Lower lobe of right lung (tissue), 2 donors: ENCODE results near the gene CASP3. TPM values are rescaled to one million over a fixed set of nuclear protein-coding genes. Genes with fewer than 3 reads are reported as not detected.

Experiments used
- ATAC-seq, 2 donors: fragments of 200-7000 bp; cut with Tn5 transposase; one replicate each; pipeline ENCODE4 v1.9.1; 2020 to 2022; ENCODE audit warnings: mild to moderate bottlenecking in 2 of 2, moderate library complexity in 2 of 2
- DNase-seq: peaks from one replicate; pipeline ENCODE4 v3.0.0-alpha.2; 2020
- H3K27ac ChIP-seq: fragments of 200-600 bp; one replicate; pipeline ENCODE4 v1.8.0; 2022
- H3K27me3 ChIP-seq: fragments of 200-600 bp; one replicate; pipeline ENCODE4 v1.8.0; 2022; ENCODE audit warnings: low read depth
- H3K36me3 ChIP-seq: fragments of 200-600 bp; one replicate; pipeline ENCODE4 v1.8.0; 2022; ENCODE audit warnings: mild to moderate bottlenecking
- H3K4me1 ChIP-seq: fragments of 200-600 bp; one replicate; pipeline ENCODE4 v1.8.0; 2022
- H3K4me3 ChIP-seq: fragments of 200-600 bp; one replicate; pipeline ENCODE4 v1.8.0; 2022; ENCODE audit warnings: mild to moderate bottlenecking
- H3K9me3 ChIP-seq: fragments of 200-600 bp; one replicate; pipeline ENCODE4 v1.8.0; 2022
- CTCF ChIP-seq: fragments of 200-600 bp; IDR thresholded peaks from one replicate; pipeline ENCODE4 v1.8.0; 2022; ENCODE audit warnings: antibody characterized with exemption, mild to moderate bottlenecking
- intact Hi-C: fragments of 100-400 bp; cut with DNase I; formaldehyde crosslinking; loops from one replicate; pipeline ENCODE4 v1.11.0; 2022
- long read RNA-seq: library from polyadenylated mRNA; unstranded; transcript quantifications from one replicate; pipeline ENCODE4 v2.0.0, GENCODE V29; 2021
- total RNA-seq: library from RNA; stranded (reverse); fragmentation: NEBNext Ultra II Directional; extraction: Animal tissue kit (Norgen Biotek cat#: 25700); gene quantifications from one replicate; pipeline ENCODE4 v1.2.1, GENCODE V29; 2021
- donor health status: DM: no; HTN: yes; CAD: no; lungs with severe emphysema.

The CASP3 gene
- total RNA-seq = 17.8 TPM
- long read RNA-seq, transcript CASP3-201 (8 exons, 2,673 nt) = minor isoform, 10 of 32 reads
- long read RNA-seq, transcript CASP3-206 (7 exons, 2,540 nt) = major isoform, 14 of 32 reads
- long read RNA-seq, partial matches to known transcripts = 1 of 32 reads
- long read RNA-seq, other reads (novel, unspliced or antisense) = 6 of 32 reads

GRCh38 chr4:184649026-184649970 is at the start of gene CASP3, which contains the start of gene PRIMPOL:
Gene CASP3 (minus strand): TSS chr4:184649447. CDS start chr4:184638453, 10,994 bp downstream.
Gene PRIMPOL (plus strand): TSS chr4:184649738. CDS start chr4:184657141, 7,403 bp downstream.
- no peaks in the 10 kb centered on the region for H3K9me3 ChIP-seq
- peaks cover 6% of the 10 kb centered on the region for H3K36me3 ChIP-seq
- H3K4me1 ChIP-seq = peaks cover 41% of the 10 kb centered on the region
- ATAC-seq = peak; percentile 97 to 99
- TF ChIP-seq CTCF = peak; percentile 33
- peak; percentile 98 for DNase-seq
- intact Hi-C loops = no loop called here
- no peaks in the 10 kb centered on the region for H3K27me3 ChIP-seq
- peak within 1 kb of the TSS; percentile 66 for H3K4me3 ChIP-seq
- peak within 1 kb of the TSS; percentile 96 for H3K27ac ChIP-seq

- Histone ChIP-seq H3K4me3 (no peak overlapping the region), H3K4me1 (no peaks in the 10 kb centered on the region), H3K27me3 (no peaks in the 10 kb centered on the region), H3K9me3 (no peaks in the 10 kb centered on the region), H3K36me3 (peaks cover 14% of the 10 kb centered on the region), H3K27ac (no peak overlapping the region)
- intact Hi-C loops = no loop called here
- no peak for ATAC-seq
- TF ChIP-seq CTCF = no peak
- DNase-seq = no peak
Observed at GRCh38 chr4:184697956-184698355, 48.7 kb upstream of the CASP3 start.

- Histone ChIP-seq H3K4me1 (no peaks in the 10 kb centered on the region), H3K4me3 (no peak overlapping the region), H3K9me3 (no peaks in the 10 kb centered on the region), H3K27ac (no peak overlapping the region), H3K27me3 (no peaks in the 10 kb centered on the region), H3K36me3 (peaks cover 14% of the 10 kb centered on the region)
- intact Hi-C loops = no loop called here
- DNase-seq = no peak
- no peak for TF ChIP-seq CTCF
- ATAC-seq = no peak
Observed at GRCh38 chr4:184695178-184695896, 46.1 kb upstream of the CASP3 start.

- DNase-seq = no peak
- intact Hi-C loops = no loop called here
- Histone ChIP-seq H3K27ac (no peak overlapping the region), H3K9me3 (no peaks in the 10 kb centered on the region), H3K36me3 (peaks cover 14% of the 10 kb centered on the region), H3K27me3 (no peaks in the 10 kb centered on the region), H3K4me1 (no peaks in the 10 kb centered on the region), H3K4me3 (no peak overlapping the region)
- TF ChIP-seq CTCF = no peak
- no peak for ATAC-seq
Observed at GRCh38 chr4:184694412-184694956, 45.2 kb upstream of the CASP3 start.

GRCh38 chr4:184693056-184693455 is 43.8 kb upstream of the CASP3 start:
- Histone ChIP-seq H3K4me3 (no peak overlapping the region), H3K27me3 (no peaks in the 10 kb centered on the region), H3K36me3 (peaks cover 14% of the 10 kb centered on the region), H3K27ac (no peak overlapping the region), H3K9me3 (no peaks in the 10 kb centered on the region), H3K4me1 (no peaks in the 10 kb centered on the region)
- TF ChIP-seq CTCF = no peak
- DNase-seq = no peak
- ATAC-seq = no peak
- intact Hi-C loops = no loop called here
